Measurements from ENCODE around the gene USP26. TPM values are rescaled to one million over a fixed set of nuclear protein-coding genes. Genes with fewer than 3 reads are reported as not detected.

USP26 gene
- total and polyA plus RNA-seq, 2 of the 13 experiments (the other 11 are each of a cell fraction or from before 2014, with no cell fraction given) = not detected

DNA sequence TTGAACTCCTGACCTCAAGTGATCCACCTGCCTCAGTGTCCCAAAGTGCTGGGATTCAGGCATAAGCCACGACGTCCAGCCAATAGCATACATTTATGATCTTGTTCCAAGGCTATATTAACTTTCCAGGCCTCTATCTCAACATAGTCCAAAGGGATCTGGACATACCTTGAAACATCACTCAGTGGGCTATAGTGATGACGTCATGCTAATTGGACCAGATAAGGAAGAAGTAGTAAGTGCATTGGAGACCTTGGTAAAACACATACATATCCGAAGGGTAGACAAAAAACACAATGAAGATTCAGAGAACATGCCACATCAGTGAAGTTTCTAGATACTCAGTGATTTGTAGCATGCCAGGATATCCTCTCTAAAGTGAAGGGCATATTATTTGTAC is 37.4 kb upstream of the USP26 start:
- no peaks in the 10 kb centered on the region for H3K9me3 ChIP-seq (ENCODE audit: low read length)
- H3K36me3 ChIP-seq (replicated peaks in 1 of 2; ENCODE audit: control insufficient read depth in 1 of 2, insufficient read depth in 2 of 2, low read length in 2 of 2) = no peaks in the 10 kb centered on the region
- no peak overlapping the region for H2AFZ ChIP-seq (ENCODE audit: low read length)
- ATAC-seq = no peak
- no peaks in the 10 kb centered on the region for H3K79me2 ChIP-seq (ENCODE audit: insufficient read depth, low read length)
- ChIA-PET POLR2A (no interaction called here), CTCF (ENCODE audit: low intra/inter-chr PET ratio, low total read pairs) (no interaction called here)
- in situ Hi-C loops (cut with HindIII; ENCODE audit: extremely low pct_ligation_motif_present, low pct_unique_long_range_greater_than_20kb) = no loop called here
- H3K27ac ChIP-seq (ENCODE audit: extremely low read length, insufficient read depth, low read length) = no peak overlapping the region
- no peaks in the 10 kb centered on the region for H3K4me1 ChIP-seq (ENCODE audit: insufficient read depth, low read length)
- no peak for FAIRE-seq
- no peak overlapping the region for H3K4me2 ChIP-seq (ENCODE audit: low read depth, low read length)
- no TSS peak for BruUV-seq (replicated peaks)
- no peak overlapping the region for H3K9ac ChIP-seq (ENCODE audit: insufficient read depth, low read depth, low read length)
- intact Hi-C loops (cut with micrococcal nuclease; ENCODE audit: unreplicated experiment) = no loop called here
- no peak overlapping the region for H3K4me3 ChIP-seq (replicated peaks in 1 of 3; ENCODE audit: insufficient read depth in 1 of 3, low read depth in 2 of 3, low read length in 3 of 3)
- 0% methylated on average over 4 of the region's 4 CpGs for WGBS (ENCODE audit: low lambda C conversion rate)
- TF ChIP-seq SP5 (CRISPR knock-in tag; IDR thresholded peaks at IDR 0.05; ENCODE audit: borderline replicate concordance, low read depth) (no peak), CREB1 (IDR thresholded peaks at IDR 0.05) (peak; percentile 92), CREB1 (CRISPR knock-in tag; IDR thresholded peaks at IDR 0.05) (no peak), ATF7 (IDR thresholded peaks at IDR 0.05) (peak; percentile 98), ATF7 (CRISPR knock-in tag; IDR thresholded peaks at IDR 0.05) (no peak), ETS1 (CRISPR knock-in tag; IDR thresholded peaks at IDR 0.05) (no peak)
- DNase-seq (ENCODE audit: low spot score) = no peak
- no peaks in the 10 kb centered on the region for H4K20me1 ChIP-seq (ENCODE audit: insufficient read depth, low read length)
- H3K27me3 ChIP-seq (ENCODE audit: control insufficient read depth in 1 of 2, insufficient read depth in 2 of 2, low read length in 2 of 2) = no peaks in the 10 kb centered on the region

DNA sequence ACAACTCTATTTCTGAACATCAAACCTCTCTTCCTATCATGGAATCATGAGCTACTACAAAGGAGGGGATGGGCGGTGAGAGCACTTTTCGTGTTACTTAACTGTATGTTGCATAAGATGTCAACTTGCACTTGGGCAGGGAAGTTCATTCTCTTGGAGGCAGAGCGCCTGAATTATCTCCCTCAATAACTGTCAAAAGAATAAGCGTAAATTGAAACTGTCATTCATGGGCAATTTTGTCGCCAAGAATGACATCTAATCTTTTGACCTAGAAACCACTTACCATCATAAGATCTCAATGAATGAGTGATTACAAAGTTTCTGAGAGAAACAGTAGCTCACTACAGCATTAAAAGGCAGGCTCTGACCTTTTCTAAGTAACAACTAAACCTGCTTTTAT is 23.5 kb upstream of the USP26 start:
- 89% methylated on average over 1 of the region's 5 CpGs for WGBS (ENCODE audit: low lambda C conversion rate)
- FAIRE-seq = no peak
- H3K27ac ChIP-seq (ENCODE audit: extremely low read length, insufficient read depth, low read length) = no peak overlapping the region

More for the DNA sequence above, 23.5 kb upstream of the USP26 start:
- H3K4me1 ChIP-seq (ENCODE audit: insufficient read depth, low read length) = no peaks in the 10 kb centered on the region
- H3K9ac ChIP-seq (ENCODE audit: insufficient read depth, low read depth, low read length) = no peak overlapping the region
- H3K4me3 ChIP-seq (replicated peaks in 1 of 3; ENCODE audit: insufficient read depth in 1 of 3, low read depth in 2 of 3, low read length in 3 of 3) = no peak overlapping the region
- intact Hi-C loops (cut with micrococcal nuclease; ENCODE audit: unreplicated experiment) = no loop called here
- H2AFZ ChIP-seq (ENCODE audit: low read length) = no peak overlapping the region
- ChIA-PET POLR2A (no interaction called here), CTCF (ENCODE audit: low intra/inter-chr PET ratio, low total read pairs) (no interaction called here)
- no peaks in the 10 kb centered on the region for H3K79me2 ChIP-seq (ENCODE audit: insufficient read depth, low read length)
- ATAC-seq = no peak
- BruUV-seq (replicated peaks) = no TSS peak
- no peak for TF ChIP-seq TRIM24 (CRISPR knock-in tag; IDR thresholded peaks at IDR 0.05)
- TF ChIP-seq ZNF207 (IDR thresholded peaks at IDR 0.05; ENCODE audit: borderline replicate concordance) = no peak
- TF ChIP-seq ZNF326 (CRISPR knock-in tag; IDR thresholded peaks at IDR 0.05; ENCODE audit: borderline replicate concordance) = no peak
- TF ChIP-seq ZNF230 (CRISPR knock-in tag; IDR thresholded peaks at IDR 0.05) = no peak
- no peak for TF ChIP-seq ZNF235 (CRISPR knock-in tag; IDR thresholded peaks at IDR 0.05; ENCODE audit: borderline replicate concordance)
- TF ChIP-seq ZFP1 (CRISPR knock-in tag; IDR thresholded peaks at IDR 0.05) = no peak
- TF ChIP-seq KLF9 (CRISPR knock-in tag; IDR thresholded peaks at IDR 0.05; ENCODE audit: low read depth) = no peak
- no peaks in the 10 kb centered on the region for H3K9me3 ChIP-seq (ENCODE audit: low read length)
- no peak overlapping the region for H3K4me2 ChIP-seq (ENCODE audit: low read depth, low read length)
- in situ Hi-C loops (cut with HindIII; ENCODE audit: extremely low pct_ligation_motif_present, low pct_unique_long_range_greater_than_20kb) = no loop called here
- H4K20me1 ChIP-seq (ENCODE audit: insufficient read depth, low read length) = no peaks in the 10 kb centered on the region
- H3K36me3 ChIP-seq (replicated peaks in 1 of 2; ENCODE audit: control insufficient read depth in 1 of 2, insufficient read depth in 2 of 2, low read length in 2 of 2) = no peaks in the 10 kb centered on the region
- DNase-seq (ENCODE audit: low spot score) = no peak
- H3K27me3 ChIP-seq (ENCODE audit: control insufficient read depth in 1 of 2, insufficient read depth in 2 of 2, low read length in 2 of 2) = no peaks in the 10 kb centered on the region
